ENCODE data around the gene NOCT. TPM values are rescaled to one million over a fixed set of nuclear protein-coding genes. Genes with fewer than 3 reads are reported as not detected.
"Not testable (repeated sequence)": the region's sequence is repeated elsewhere in the genome, so short reads cannot be mapped to it uniquely, and the experiment has no call there.

The NOCT gene
- total and polyA plus RNA-seq, 2 donors (not counting 3 experiments of a cell fraction or from before 2014, with no cell fraction given): 7.6 to 20.1 TPM

DNA sequence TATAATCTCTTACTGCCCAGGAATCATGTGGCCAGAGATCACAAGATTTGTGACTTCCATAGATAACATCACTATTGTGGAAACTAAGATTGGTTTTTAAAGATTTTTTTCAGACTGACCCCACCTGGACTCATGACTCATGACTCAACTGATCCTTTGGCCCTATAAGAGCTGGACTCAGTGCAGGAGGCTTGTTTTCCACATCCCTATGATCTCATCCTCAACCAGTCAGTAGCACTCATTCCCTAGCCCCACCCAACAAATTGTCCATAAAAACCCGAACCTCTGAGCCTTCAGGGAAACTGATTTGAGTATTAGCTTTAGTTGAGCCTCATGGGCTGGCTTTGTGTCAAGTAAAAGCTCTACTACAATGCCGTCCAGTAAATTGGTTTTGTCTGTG, 7.9 kb upstream of the NOCT start:
- DNase-seq (ENCODE audit: low read depth, low spot score): no peak

DNA sequence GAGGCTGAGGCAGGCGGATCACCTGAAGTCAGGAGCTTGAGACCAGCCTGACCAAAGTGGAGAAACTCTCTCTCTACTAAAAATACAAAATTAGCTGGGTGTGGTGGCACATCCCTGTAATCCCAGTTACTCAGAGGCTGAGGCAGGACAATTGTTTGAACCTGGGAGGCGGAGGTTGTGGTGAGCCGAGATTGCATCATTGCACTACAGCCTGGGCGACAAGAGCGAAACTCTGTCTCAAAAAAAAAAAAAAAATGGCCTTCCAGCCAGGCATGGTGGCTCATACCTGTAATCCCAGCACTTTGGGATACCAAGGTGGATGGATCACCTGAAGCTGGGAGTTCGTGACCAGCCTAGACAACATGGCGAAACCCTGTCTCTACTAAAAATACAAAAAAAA, 7.3 kb upstream of the NOCT start:
- H4K20me1 ChIP-seq (replicated peaks; ENCODE audit: control insufficient read depth, extremely low read depth, insufficient read depth, low read length); H3K27ac ChIP-seq (ENCODE audit: insufficient read depth, low read depth, low read length); dilution Hi-C loops (cut with MboI; ENCODE audit: extremely low pct_ligation_motif_present, low sequenced_read_pairs); H3K9me3 ChIP-seq (replicated peaks; ENCODE audit: control insufficient read depth, insufficient read depth, low read length); H3K4me2 ChIP-seq (ENCODE audit: insufficient read depth, low read length); H3K4me1 ChIP-seq (ENCODE audit: control insufficient read depth, extremely low read depth, insufficient read depth, low read length); FAIRE-seq; H3K4me3 ChIP-seq (replicated peaks in 1 of 3; ENCODE audit: insufficient read depth in 1 of 3, low read depth in 1 of 3, low read length in 3 of 3); H3K27me3 ChIP-seq (ENCODE audit: control insufficient read depth in 2 of 2, insufficient read depth in 2 of 2, low read length in 2 of 2); H2AFZ ChIP-seq (ENCODE audit: low read depth, low read length); BruUV-seq (replicated peaks); DNase-seq (ENCODE audit: low read depth, low spot score); H3K9me1 ChIP-seq (replicated peaks; ENCODE audit: control insufficient read depth, extremely low read depth, insufficient read depth, low read length); POLR2A ChIA-PET; H3K9ac ChIP-seq (replicated peaks; ENCODE audit: extremely low read depth, insufficient read depth, low read length); H3K79me2 ChIP-seq (ENCODE audit: control insufficient read depth, insufficient read depth, low read length); intact Hi-C loops (cut with micrococcal nuclease); H3K36me3 ChIP-seq (ENCODE audit: control insufficient read depth in 2 of 2, extremely low read depth in 1 of 2, insufficient read depth in 2 of 2, low read length in 2 of 2): not testable (repeated sequence)
- CTCF ChIA-PET: interaction anchor here (1.6 kb wide), 1 partner anchor 22 kb away, joined by 4 read pairs; no protein-coding TSS in a partner anchor

More for the DNA sequence above, 7.9 kb upstream of the NOCT start:
- H4K20me1 ChIP-seq (replicated peaks; ENCODE audit: control insufficient read depth, extremely low read depth, insufficient read depth, low read length): no peaks in the 10 kb centered on the region
- FAIRE-seq: no peak
- H3K9me1 ChIP-seq (replicated peaks; ENCODE audit: control insufficient read depth, extremely low read depth, insufficient read depth, low read length): no peaks in the 10 kb centered on the region
- ChIA-PET CTCF (interaction anchor here (0.9 kb wide), 1 partner anchor 38 kb away, joined by 3 read pairs; no protein-coding TSS in a partner anchor), POLR2A (no interaction called here)
- intact Hi-C loops (cut with micrococcal nuclease): no loop called here
- TF ChIP-seq FOS (IDR thresholded peaks at IDR 0.05; ENCODE audit: borderline replicate concordance, insufficient read depth, low read length) (no peak), POLR2AphosphoS5 (IDR thresholded peaks at IDR 0.05; ENCODE audit: insufficient read depth, low read depth, low read length) (no peak), EZH2 (IDR thresholded peaks at IDR 0.05; ENCODE audit: borderline replicate concordance, low read depth, low read length, severe bottlenecking) (no peak), POLR2A (IDR thresholded peaks at IDR 0.05; ENCODE audit: low read depth, low read length) (no peak), MYC (IDR thresholded peaks at IDR 0.05; ENCODE audit: low read depth, low read length) (no peak), GATA2 (IDR thresholded peaks at IDR 0.05; ENCODE audit: insufficient read depth, insufficient read length, low read depth, low read length) (no peak), JUN (IDR thresholded peaks at IDR 0.05; ENCODE audit: borderline replicate concordance, insufficient read depth, insufficient read length, low read depth) (no peak)
- TF ChIP-seq, protein P1, sequence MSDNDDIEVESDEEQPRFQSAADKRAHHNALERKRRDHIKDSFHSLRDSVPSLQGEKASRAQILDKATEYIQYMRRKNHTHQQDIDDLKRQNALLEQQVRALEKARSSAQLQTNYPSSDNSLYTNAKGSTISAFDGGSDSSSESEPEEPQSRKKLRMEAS (IDR thresholded peaks at IDR 0.05; ENCODE audit: insufficient read depth, insufficient read length): no peak
- TF ChIP-seq, protein P2, sequence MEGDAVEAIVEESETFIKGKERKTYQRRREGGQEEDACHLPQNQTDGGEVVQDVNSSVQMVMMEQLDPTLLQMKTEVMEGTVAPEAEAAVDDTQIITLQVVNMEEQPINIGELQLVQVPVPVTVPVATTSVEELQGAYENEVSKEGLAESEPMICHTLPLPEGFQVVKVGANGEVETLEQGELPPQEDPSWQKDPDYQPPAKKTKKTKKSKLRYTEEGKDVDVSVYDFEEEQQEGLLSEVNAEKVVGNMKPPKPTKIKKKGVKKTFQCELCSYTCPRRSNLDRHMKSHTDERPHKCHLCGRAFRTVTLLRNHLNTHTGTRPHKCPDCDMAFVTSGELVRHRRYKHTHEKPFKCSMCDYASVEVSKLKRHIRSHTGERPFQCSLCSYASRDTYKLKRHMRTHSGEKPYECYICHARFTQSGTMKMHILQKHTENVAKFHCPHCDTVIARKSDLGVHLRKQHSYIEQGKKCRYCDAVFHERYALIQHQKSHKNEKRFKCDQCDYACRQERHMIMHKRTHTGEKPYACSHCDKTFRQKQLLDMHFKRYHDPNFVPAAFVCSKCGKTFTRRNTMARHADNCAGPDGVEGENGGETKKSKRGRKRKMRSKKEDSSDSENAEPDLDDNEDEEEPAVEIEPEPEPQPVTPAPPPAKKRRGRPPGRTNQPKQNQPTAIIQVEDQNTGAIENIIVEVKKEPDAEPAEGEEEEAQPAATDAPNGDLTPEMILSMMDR (IDR thresholded peaks at IDR 0.05; ENCODE audit: extremely low read depth in 1 of 2, insufficient read depth in 1 of 2, low read depth in 1 of 2, low read length in 2 of 2): no peak
- no peak overlapping the region for H3K9ac ChIP-seq (replicated peaks; ENCODE audit: extremely low read depth, insufficient read depth, low read length)
- no peaks in the 10 kb centered on the region for H3K9me3 ChIP-seq (replicated peaks; ENCODE audit: control insufficient read depth, insufficient read depth, low read length)
- no peaks in the 10 kb centered on the region for H3K36me3 ChIP-seq (ENCODE audit: control insufficient read depth in 2 of 2, extremely low read depth in 1 of 2, insufficient read depth in 2 of 2, low read length in 2 of 2)
- no peaks in the 10 kb centered on the region for H3K4me1 ChIP-seq (ENCODE audit: control insufficient read depth, extremely low read depth, insufficient read depth, low read length)
- H2AFZ ChIP-seq (ENCODE audit: low read depth, low read length): no peak overlapping the region
- H3K79me2 ChIP-seq (ENCODE audit: control insufficient read depth, insufficient read depth, low read length): no peaks in the 10 kb centered on the region
- dilution Hi-C loops (cut with MboI; ENCODE audit: extremely low pct_ligation_motif_present, low sequenced_read_pairs): no loop called here
- H3K4me2 ChIP-seq (ENCODE audit: insufficient read depth, low read length): no peak overlapping the region
- no peaks in the 10 kb centered on the region for H3K27me3 ChIP-seq (ENCODE audit: control insufficient read depth in 2 of 2, insufficient read depth in 2 of 2, low read length in 2 of 2)
- H3K4me3 ChIP-seq (replicated peaks in 1 of 3; ENCODE audit: insufficient read depth in 1 of 3, low read depth in 1 of 3, low read length in 3 of 3): no peak overlapping the region
- no peak overlapping the region for H3K27ac ChIP-seq (ENCODE audit: insufficient read depth, low read depth, low read length)
- no TSS peak for BruUV-seq (replicated peaks)

Data from endothelial cell of umbilical vein (primary cell).